KBM-7 (cell line): ENCODE measurements around the gene ARHGAP42.
"Not testable (repeated sequence)": the region's sequence is repeated elsewhere in the genome, so short reads cannot be mapped to it uniquely, and the experiment has no call there.

Experiments
- DNase-seq: peaks from one replicate; pipeline ENCODE4 v3.0.0-alpha.2; 2015
- in situ Hi-C: fragments of 300-500 bp; cut with MboI; formaldehyde crosslinking; loops from 2 replicates; pipeline ENCODE4 v1.14.3; 2020; ENCODE audit warnings: low sequenced_read_pairs, low pct_unique_long_range_greater_than_20kb, mixed read lengths

ARHGAP42 gene

GRCh38 chr11:100883830-100884229 lies 196.7 kb downstream of the ARHGAP42 start:
- in situ Hi-C loops = no loop called here
- no peak for DNase-seq

GRCh38 chr11:100887659-100888058 lies 200.6 kb downstream of the ARHGAP42 start:
- no peak for DNase-seq
- in situ Hi-C loops = no loop called here

GRCh38 chr11:100888836-100889235 lies 201.7 kb downstream of the ARHGAP42 start:
- no peak for DNase-seq
- in situ Hi-C loops = no loop called here

GRCh38 chr11:100889758-100890157 lies 202.7 kb downstream of the ARHGAP42 start:
- in situ Hi-C loops = no loop called here
- DNase-seq = no peak

GRCh38 chr11:100890789-100891188 lies 203.7 kb downstream of the ARHGAP42 start:
- DNase-seq = no peak
- in situ Hi-C loops = no loop called here

- in situ Hi-C loops = no loop called here
Observed at GRCh38 chr11:100892886-100893285, 205.8 kb downstream of the ARHGAP42 start.

GRCh38 chr11:100895449-100895848 lies 208.4 kb downstream of the ARHGAP42 start:
- in situ Hi-C loops = no loop called here
- no peak for DNase-seq

More at GRCh38 chr11:100892886-100893285, 205.8 kb downstream of the ARHGAP42 start:
- DNase-seq = no peak

GRCh38 chr11:100895976-100896375 lies 208.9 kb downstream of the ARHGAP42 start:
- in situ Hi-C loops, DNase-seq: not testable (repeated sequence)

- in situ Hi-C loops, DNase-seq: not testable (repeated sequence)
Observed at GRCh38 chr11:100901471-100901870, 214.4 kb downstream of the ARHGAP42 start.

GRCh38 chr11:100902454-100903141 lies 215.5 kb downstream of the ARHGAP42 start:
- in situ Hi-C loops = no loop called here
- DNase-seq = no peak

- in situ Hi-C loops = no loop called here
- no peak for DNase-seq
Observed at GRCh38 chr11:100903284-100903683, 216.2 kb downstream of the ARHGAP42 start.

GRCh38 chr11:100905684-100906083 lies 218.6 kb downstream of the ARHGAP42 start:
- no peak for DNase-seq
- in situ Hi-C loops = no loop called here

GRCh38 chr11:100908746-100909145 lies 221.7 kb downstream of the ARHGAP42 start:
- no peak for DNase-seq
- in situ Hi-C loops = no loop called here

GRCh38 chr11:100910808-100911207 lies 223.7 kb downstream of the ARHGAP42 start:
- in situ Hi-C loops = no loop called here
- DNase-seq = no peak

GRCh38 chr11:100914415-100915110 lies 227.5 kb downstream of the ARHGAP42 start:
- no peak for DNase-seq
- in situ Hi-C loops = no loop called here

- in situ Hi-C loops = no loop called here
- DNase-seq = no peak
Observed at GRCh38 chr11:100918551-100919500, 231.7 kb downstream of the ARHGAP42 start.

GRCh38 chr11:100920593-100920992 lies 233.5 kb downstream of the ARHGAP42 start:
- in situ Hi-C loops = no loop called here
- DNase-seq = no peak

- in situ Hi-C loops = no loop called here
Observed at GRCh38 chr11:100922121-100922520, 235.0 kb downstream of the ARHGAP42 start.

GRCh38 chr11:100923555-100923954 lies 236.5 kb downstream of the ARHGAP42 start:
- in situ Hi-C loops = no loop called here
- no peak for DNase-seq

More at GRCh38 chr11:100922121-100922520, 235.0 kb downstream of the ARHGAP42 start:
- no peak for DNase-seq

- no peak for DNase-seq
- in situ Hi-C loops = no loop called here
Observed at GRCh38 chr11:100925935-100926334, 238.8 kb downstream of the ARHGAP42 start.
